K562 (cell line): ENCODE measurements around the gene NBR1. TPM values are rescaled to one million over a fixed set of nuclear protein-coding genes. Genes with fewer than 3 reads are reported as not detected.
A peak's percentile ranks its signal among the peaks of the same experiment; 100 is the strongest.

ENCODE experiments used
- ATF4 ChIP-seq: fragments of 450-650 bp; formaldehyde crosslinking; IDR thresholded peaks from 2 replicates; pipeline ENCODE4 v1.4.0; 2022; ENCODE audit warnings: mild to moderate bottlenecking, moderate library complexity
- CHD7 ChIP-seq: fragments of 200-600 bp; sonication (generic); IDR thresholded peaks from one replicate; pipeline ENCODE4 v1.6.1; 2012; ENCODE audit warnings: mild to moderate bottlenecking, low read depth, low read length, inconsistent platforms
- CREB5 ChIP-seq: fragments of 250-450 bp; sonication (Bioruptor Pico); IDR thresholded peaks from 2 replicates; pipeline ENCODE4 v1.5.0; 2020; ENCODE audit warnings: mild to moderate bottlenecking
- DLX4 ChIP-seq: fragments of 250-450 bp; sonication (Bioruptor Pico); IDR thresholded peaks from 2 replicates; pipeline ENCODE4 v1.6.1; 2021; ENCODE audit warnings: mild to moderate bottlenecking
- FUS ChIP-seq: fragments of 200-400 bp; formaldehyde crosslinking; optimal IDR thresholded peaks from 2 replicates; pipeline ENCODE3; 2017; ENCODE audit warnings: low read depth, low read length
- KAT7 ChIP-seq: sonication (generic); formaldehyde crosslinking; IDR thresholded peaks from 2 replicates; pipeline ENCODE4 v1.8.0; 2022; ENCODE audit warnings: missing genetic modification reagents, mild to moderate bottlenecking, borderline replicate concordance
- MITF ChIP-seq: IDR thresholded peaks from 2 replicates; pipeline ENCODE4 v1.6.1; 2014; ENCODE audit warnings: antibody characterized with exemption
- ZNF57 ChIP-seq: fragments of 450-650 bp; formaldehyde crosslinking; IDR thresholded peaks from 2 replicates; pipeline ENCODE4 v1.4.0; 2020; ENCODE audit warnings: mild to moderate bottlenecking, moderate library complexity
- polyA plus RNA-seq, 8 experiments: library from polyadenylated mRNA; depleted of rRNA in 4 of 8; stranded (reverse) in 5 of 8; unstranded in 3 of 8; fragments of >200 nt; fragmentation: Nextera tagmentation in 2 of 8; fragmentation: Illumina TruSeq in 1 of 8; extraction: Ambion mirVana in 2 of 8; extraction: Trizol in 1 of 8; gene quantifications; 2 replicates each; pipeline versions ENCODE4 v1.2.1 to v1.2.3, GENCODE V29; 2011 to 2014; ENCODE audit warnings: inconsistent platforms in 1 of 8, missing spikeins in 1 of 8
- total RNA-seq, 7 experiments: library from RNA; depleted of rRNA in 6 of 7; stranded (reverse); fragments of >200 nt in 6 of 7; fragmentation: Illumina TruSeq in 2 of 7; extraction: Trizol in 2 of 7; gene quantifications; 2 replicates each; pipeline versions ENCODE4 v1.2.1 to v1.2.3, GENCODE V29; 2011 to 2021; ENCODE audit warnings: low replicate concordance in 1 of 7

NBR1 gene
- total and polyA plus RNA-seq, 9 of the 15 experiments (the other 6 are each of a cell fraction or from before 2014, with no cell fraction given): 4.2 to 70.1 (median 39.9) TPM

GRCh38 chr17:43125133-43125966, 45.7 kb upstream of the NBR1 start, which contains the start of gene BRCA1 (continued):
- TF ChIP-seq CREB5 (CRISPR knock-in tag) (no peak), CHD7 (no peak), ATF4 (CRISPR knock-in tag) (peak; percentile 95), MITF (no peak), KAT7 (CRISPR knock-in tag) (no peak), DLX4 (CRISPR knock-in tag) (no peak), FUS (no peak), ZNF57 (CRISPR knock-in tag) (no peak)
